HG03045 (cell line): ENCODE results near the gene RANBP9.

Source experiments
- ATAC-seq: cut with Tn5 transposase; IDR thresholded peaks from one replicate; pipeline ENCODE4 v1.9.1; 2021; ENCODE audit warnings: mild to moderate bottlenecking, moderate library complexity; ENCODE audit not compliant: unreplicated experiment

RANBP9 gene

GRCh38 chr6:13711733-13712598 lies at the start of gene RANBP9:
Gene RANBP9 (minus strand): TSS chr6:13711835. CDS start chr6:13711505, 330 bp downstream.
- peak; percentile 80 for ATAC-seq

GRCh38 chr6:13760307-13761304 lies 49.0 kb upstream of the RANBP9 start:
- no peak for ATAC-seq

- ATAC-seq, result no peak
These were observed 47.4 kb upstream of the RANBP9 start for GRCh38 chr6:13759025-13759424.

GRCh38 chr6:13754644-13755043 lies 43.0 kb upstream of the RANBP9 start:
- ATAC-seq, result no peak

GRCh38 chr6:13743736-13744127 lies 32.1 kb upstream of the RANBP9 start:
- no peak for ATAC-seq

GRCh38 chr6:13742961-13743735 lies 31.5 kb upstream of the RANBP9 start:
- no peak for ATAC-seq

GRCh38 chr6:13741365-13741764 lies 29.7 kb upstream of the RANBP9 start:
- ATAC-seq, result no peak

GRCh38 chr6:13735031-13735430 lies 23.4 kb upstream of the RANBP9 start:
- no peak for ATAC-seq

- ATAC-seq, result no peak
These were observed 21.7 kb upstream of the RANBP9 start for GRCh38 chr6:13733178-13733887.

- no peak for ATAC-seq
These were observed 19.1 kb upstream of the RANBP9 start for GRCh38 chr6:13730704-13731103.

- ATAC-seq, result no peak
These were observed 18.3 kb upstream of the RANBP9 start for GRCh38 chr6:13729891-13730290.

GRCh38 chr6:13725570-13725969 lies 13.9 kb upstream of the RANBP9 start:
- no peak for ATAC-seq

GRCh38 chr6:13725052-13725451 lies 13.4 kb upstream of the RANBP9 start:
- no peak for ATAC-seq

- ATAC-seq, result no peak
These were observed 12.5 kb upstream of the RANBP9 start for GRCh38 chr6:13724182-13724581.

- no peak for ATAC-seq
These were observed 11.2 kb upstream of the RANBP9 start for GRCh38 chr6:13722880-13723279.

- ATAC-seq, result no peak
These were observed 6.5 kb upstream of the RANBP9 start for GRCh38 chr6:13718123-13718458.

- ATAC-seq, result no peak
These were observed 5.3 kb upstream of the RANBP9 start for GRCh38 chr6:13716955-13717295.

- ATAC-seq, result no peak
These were observed 4.8 kb upstream of the RANBP9 start for GRCh38 chr6:13716225-13716954.

- ATAC-seq, result no peak
These were observed 3.8 kb upstream of the RANBP9 start for GRCh38 chr6:13715444-13715883.

GRCh38 chr6:13712599-13712898 lies 914 bp upstream of the RANBP9 start:
- no peak for ATAC-seq
